Keratinocyte (primary cell): ENCODE data around the gene PDE1A.

ENCODE experiments used
- EZH2 ChIP-seq: IDR thresholded peaks from one replicate; pipeline ENCODE4 v1.6.1; 2012; ENCODE audit warnings: inconsistent platforms, mild to moderate bottlenecking, low read length, moderate library complexity
- TF ChIP-seq, protein P1 (sequence below), 3 experiments: IDR thresholded peaks in 1 of 3; conservative IDR thresholded peaks in 1 of 3; optimal IDR thresholded peaks in 1 of 3; 2 replicates in 2 of 3; 3 replicates in 1 of 3; pipeline versions ENCODE3 to v1.5.1; 2011; ENCODE audit warnings: low read length in 3 of 3, mild to moderate bottlenecking in 3 of 3, moderate library complexity in 2 of 3, control low read depth in 1 of 3, inconsistent platforms in 1 of 3; ENCODE audit not compliant: insufficient read depth in 2 of 3; ENCODE audit errors: extremely low read depth in 1 of 3

DNA sequence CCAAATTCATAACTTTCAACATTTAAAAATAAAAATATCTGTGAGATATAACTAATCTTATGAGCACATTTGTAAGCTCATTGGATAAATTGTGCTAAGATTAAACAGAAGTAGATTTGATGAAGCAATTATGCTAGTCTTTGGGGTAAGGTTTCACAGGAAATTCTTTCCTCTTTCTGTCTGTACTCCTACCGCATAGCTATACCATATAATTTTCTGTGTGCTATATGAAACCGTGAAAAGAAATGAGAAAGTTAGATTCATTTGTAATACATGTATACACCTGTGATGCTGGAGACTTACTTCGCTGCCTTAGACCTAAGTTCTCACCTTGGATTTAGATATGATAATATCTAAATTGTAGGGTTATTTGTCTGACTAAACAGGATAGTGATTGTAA lies 256.5 kb downstream of the PDE1A start:
- TF ChIP-seq, protein P1, sequence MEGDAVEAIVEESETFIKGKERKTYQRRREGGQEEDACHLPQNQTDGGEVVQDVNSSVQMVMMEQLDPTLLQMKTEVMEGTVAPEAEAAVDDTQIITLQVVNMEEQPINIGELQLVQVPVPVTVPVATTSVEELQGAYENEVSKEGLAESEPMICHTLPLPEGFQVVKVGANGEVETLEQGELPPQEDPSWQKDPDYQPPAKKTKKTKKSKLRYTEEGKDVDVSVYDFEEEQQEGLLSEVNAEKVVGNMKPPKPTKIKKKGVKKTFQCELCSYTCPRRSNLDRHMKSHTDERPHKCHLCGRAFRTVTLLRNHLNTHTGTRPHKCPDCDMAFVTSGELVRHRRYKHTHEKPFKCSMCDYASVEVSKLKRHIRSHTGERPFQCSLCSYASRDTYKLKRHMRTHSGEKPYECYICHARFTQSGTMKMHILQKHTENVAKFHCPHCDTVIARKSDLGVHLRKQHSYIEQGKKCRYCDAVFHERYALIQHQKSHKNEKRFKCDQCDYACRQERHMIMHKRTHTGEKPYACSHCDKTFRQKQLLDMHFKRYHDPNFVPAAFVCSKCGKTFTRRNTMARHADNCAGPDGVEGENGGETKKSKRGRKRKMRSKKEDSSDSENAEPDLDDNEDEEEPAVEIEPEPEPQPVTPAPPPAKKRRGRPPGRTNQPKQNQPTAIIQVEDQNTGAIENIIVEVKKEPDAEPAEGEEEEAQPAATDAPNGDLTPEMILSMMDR (optimal IDR thresholded peaks at IDR 0.05 in 1 of 3, IDR thresholded peaks at IDR 0.05 in 1 of 3, conservative IDR thresholded peaks at IDR 0.05 in 1 of 3; ENCODE audit: extremely low read depth in 1 of 3, insufficient read depth in 2 of 3, low read length in 3 of 3) = no peak
- no peak for TF ChIP-seq EZH2
